HG03039 (cell line): Measurements from ENCODE around the gene BRD2.
A peak's percentile ranks its signal among the peaks of the same experiment; 100 is the strongest.

Source experiments
- ATAC-seq: cut with Tn5 transposase; IDR thresholded peaks from one replicate; pipeline ENCODE4 v1.9.1; 2021; ENCODE audit warnings: mild to moderate bottlenecking, moderate library complexity; ENCODE audit not compliant: unreplicated experiment

The BRD2 gene

DNA sequence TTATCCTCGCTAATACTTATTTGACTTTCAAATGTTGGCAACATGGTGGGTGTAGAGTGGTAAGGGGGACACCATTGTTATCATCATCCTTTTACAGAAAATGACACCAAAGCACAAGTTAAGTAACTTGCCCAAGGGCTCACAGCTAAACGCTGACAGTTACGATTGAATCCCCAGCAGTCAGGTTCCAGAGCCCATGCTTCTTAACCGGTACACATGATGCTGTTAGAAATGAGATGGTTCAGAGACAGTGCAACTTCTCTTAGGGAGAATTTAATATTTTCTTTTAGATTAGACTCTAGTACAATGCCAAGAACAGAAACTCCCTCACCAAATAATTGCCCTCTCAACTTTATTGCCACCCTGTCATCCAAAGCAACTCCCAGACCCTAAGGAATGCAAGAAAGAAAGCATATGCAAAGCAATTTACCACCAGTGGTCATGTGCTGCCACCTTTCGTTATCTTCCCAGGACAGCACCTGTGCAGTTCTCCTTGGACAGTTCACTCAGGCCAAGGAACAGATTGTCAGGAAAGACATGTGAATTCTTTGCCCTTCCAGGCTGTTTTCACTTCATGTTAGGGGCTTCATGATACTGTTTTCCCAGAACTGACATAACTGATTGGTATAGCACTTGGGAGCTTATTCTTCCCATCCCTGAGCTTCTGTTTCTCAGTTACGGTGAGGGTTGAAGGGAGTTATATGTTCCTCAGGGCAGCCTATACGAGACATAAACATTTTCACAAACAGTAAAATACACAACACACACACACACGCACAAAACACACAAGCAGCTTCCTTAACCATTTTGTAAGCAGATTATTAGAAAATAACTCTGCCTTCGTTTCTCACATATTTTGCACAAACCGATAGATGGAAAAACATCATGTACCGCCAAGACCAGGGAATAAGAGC lies 20.6 kb upstream of the BRD2 start:
- no peak for ATAC-seq

DNA sequence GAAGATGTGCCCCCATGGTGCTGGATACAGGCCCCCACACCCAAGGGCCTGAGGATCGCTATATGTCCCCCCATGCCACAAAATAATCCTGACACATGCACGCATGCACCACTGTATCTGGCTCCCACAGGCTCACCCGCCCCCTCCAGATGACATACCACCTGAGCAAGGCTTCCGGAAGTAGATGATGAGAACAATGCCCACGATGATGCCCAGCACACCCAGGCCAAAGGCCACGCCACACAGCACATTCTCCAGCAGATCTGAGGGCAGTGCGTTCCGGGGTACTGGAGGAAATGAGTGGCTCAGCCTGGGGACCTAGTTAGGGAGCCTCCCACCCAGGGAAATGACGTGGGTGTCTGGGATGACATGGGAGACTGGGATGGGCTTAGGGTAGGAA lies 19.3 kb upstream of the BRD2 start:
- no peak for ATAC-seq

DNA sequence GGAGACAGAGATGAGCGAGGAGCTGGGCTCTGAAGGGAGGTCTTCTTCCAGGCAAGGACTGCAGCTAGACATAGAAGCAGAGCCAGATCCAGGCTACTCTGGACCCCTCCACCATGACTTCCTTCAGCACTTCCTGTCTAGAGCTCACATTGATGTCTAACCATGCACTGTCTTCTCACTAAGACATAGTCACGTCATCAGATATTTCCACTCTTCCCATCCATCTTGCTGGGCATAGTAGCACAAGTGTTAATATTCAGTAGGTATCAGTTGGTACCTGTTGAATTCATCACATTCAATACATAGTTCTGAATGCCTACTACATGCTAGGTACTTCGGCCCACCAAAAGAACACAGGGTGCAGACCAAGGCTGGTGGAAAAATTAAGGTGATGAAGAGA lies 18.4 kb upstream of the BRD2 start:
- ATAC-seq: no peak

DNA sequence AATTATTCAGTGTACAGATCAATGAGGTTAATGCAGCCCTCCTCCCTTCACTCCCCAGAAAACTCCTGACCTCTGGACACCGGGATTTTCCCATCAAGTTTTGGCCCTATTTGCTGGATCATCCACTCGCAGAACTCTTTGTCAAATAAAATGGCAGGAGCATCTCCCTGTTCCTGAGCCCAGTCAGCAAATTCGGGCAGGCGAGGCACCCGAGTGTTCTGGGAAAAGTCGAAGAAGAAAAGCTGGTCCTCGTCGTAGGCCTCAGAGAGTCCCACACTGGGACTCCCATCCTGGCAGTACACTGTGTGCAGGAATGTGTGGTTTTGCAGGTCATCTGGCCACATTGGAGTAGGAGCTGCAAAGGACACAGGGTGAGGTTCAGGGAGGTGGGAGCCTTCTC lies 17.9 kb upstream of the BRD2 start:
- no peak for ATAC-seq

DNA sequence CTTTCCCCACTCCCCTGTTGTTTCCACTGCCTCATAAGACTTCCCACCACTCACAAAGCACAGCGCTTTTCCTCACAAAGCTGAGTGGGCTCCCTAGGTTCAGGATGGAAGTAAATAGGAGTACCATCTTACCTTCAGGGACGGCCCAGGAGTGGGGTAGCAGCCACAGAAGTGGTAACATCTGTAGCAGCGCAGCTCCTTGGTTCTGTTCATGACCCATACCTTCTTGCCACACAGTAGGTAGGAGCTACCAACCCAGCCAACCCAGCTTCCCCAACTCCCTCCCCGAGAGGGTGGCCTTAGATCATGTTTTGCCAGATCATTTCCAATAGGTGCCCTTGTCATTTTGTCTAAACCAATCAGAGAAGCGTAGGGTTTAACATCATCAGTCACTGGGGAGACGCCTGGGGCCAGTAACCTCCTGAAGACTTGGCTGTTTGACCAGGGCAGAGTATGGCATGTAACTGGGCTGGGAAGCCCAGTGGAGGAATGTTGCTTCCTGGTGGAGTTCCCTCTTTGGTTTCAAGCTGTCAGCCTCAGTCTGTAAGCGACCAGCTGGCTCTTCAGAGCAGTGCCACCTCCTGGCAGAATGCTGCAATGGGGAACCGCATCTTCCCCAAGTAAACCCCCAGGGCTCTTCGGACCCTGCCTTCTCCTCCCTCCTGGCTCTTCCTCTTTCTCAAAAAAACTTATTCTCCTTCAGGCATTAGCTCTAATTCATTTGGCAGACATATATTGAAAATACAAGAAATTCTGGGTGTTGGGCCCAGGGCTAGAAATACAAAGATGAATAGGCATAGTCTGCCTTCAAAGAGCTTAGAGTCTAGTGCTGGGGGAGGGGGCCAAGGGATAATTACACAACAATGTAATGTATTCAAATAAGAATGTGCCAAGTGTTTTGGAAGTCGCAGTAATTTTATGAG lies 15.3 kb upstream of the BRD2 start, which contains the start of gene HLA-DMA:
HLA-DMA (minus strand) TSS at position 281 of the 923 bp plus-strand sequence; CDS start at position 220, 61 bp downstream.
- ATAC-seq: peak; percentile 75

DNA sequence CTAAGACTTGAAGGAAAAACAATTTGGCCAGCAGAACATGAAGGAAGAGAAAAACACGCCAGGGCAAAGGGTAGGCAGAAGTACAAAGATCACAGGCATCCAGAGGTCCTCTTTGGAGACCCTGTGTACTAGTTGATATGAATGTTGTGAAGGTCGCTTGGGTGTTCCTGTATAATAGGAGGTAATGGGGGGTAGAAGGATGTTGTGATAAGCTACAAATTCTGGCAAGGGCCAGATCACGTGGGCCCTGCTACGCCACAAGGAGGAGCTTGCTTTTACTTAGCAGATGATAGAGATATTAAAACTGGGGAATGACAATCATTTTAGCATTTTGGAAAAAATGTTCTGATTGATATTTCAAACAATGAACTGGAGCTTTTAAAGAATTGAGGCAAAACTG lies 14.6 kb upstream of the BRD2 start:
- ATAC-seq: no peak

DNA sequence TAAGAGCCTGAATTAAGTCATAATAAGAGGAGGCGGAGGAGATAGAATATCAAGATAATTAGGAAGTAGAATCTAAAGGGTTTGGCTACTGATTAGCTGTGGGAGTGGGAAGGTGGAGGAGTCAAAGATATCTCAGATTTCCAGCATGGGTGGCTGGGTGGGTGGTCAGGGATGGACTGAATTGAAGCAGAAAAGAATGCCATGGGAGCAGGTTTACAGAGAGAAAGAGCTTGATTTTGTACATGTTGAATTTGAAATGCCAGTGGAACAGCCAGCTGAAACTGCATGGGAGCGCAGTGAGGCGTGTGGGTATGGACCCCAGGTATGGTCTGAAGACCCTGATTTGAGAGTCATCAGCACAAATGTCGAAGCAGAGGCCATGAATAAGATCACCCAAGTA lies 14.1 kb upstream of the BRD2 start:
- ATAC-seq: no peak

DNA sequence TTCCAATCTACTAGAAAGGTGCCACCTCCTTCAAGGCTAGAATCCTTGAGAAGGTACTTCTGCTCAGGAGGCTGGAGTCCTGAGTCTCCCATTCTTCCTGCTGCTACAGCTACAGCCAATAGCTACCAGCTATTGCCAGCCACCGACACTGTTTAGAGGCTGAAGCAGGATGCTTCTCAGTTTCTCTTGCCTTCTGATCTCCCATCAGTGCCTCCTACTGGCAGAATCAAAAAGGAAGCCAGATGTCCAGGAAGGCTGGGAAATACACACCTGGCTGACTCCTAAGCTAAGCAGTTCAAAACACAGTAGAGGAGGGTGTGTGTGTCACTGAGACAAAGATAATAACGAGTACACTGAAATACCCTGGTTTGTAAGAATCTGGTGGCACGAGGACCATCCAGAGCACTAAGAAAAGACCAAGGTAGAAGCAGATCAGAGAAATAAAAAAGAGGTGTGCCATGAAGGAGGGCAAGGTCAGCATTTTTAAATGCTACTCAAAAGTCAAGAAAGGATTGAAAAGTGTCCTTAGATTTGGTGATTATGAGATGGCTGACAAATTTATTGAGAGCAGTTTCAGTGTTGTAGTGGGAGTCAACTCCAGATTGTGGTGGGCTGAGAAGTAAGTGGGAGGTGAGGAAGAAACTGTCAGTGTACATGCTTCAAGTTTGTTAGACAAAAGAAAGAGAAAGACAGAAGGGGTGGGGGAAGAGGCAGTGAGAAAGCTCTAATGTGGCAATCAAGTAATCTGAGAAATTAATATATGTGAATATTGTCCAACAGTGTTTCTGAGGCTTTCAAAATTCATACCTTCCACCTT lies 13.2 kb upstream of the BRD2 start:
- no peak for ATAC-seq

DNA sequence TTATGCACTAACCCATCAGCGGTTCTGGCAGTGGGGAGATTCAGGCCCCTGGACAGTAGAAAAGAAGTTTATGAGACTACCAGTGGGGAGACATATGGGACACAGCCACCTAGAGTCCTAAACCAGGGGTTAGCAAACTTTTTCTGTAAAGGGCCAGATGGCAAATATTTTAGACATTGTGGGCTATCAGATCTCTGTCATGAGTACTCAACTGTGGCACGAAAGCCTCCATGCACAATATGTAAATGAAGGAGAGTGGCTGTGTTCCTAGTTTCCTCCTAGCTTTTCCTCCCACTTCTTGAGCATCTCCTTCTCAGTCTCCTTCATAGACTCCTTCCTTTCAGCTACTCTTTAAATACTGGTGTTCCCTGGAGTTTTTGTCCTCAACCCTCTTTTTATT lies 12.2 kb upstream of the BRD2 start:
- ATAC-seq: no peak

DNA sequence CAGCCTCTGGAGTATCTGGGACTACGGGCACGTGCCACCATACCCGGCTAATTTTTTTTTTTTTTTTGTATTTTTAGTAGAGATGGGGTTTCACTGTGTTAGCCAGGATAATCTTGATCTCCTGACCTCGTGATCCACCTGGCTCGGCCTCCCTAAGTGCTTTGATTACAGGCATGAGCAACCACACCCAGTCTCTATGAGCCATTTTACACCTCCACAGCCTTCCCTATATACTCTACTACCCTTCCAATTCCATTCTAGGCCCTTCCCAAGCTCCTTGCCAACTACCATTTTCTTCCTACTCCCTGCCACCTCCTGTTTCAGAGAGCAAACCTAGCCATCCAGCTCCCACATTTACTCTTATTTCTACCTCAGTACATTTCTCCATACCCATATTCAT lies 7.8 kb upstream of the BRD2 start:
- ATAC-seq: no peak

DNA sequence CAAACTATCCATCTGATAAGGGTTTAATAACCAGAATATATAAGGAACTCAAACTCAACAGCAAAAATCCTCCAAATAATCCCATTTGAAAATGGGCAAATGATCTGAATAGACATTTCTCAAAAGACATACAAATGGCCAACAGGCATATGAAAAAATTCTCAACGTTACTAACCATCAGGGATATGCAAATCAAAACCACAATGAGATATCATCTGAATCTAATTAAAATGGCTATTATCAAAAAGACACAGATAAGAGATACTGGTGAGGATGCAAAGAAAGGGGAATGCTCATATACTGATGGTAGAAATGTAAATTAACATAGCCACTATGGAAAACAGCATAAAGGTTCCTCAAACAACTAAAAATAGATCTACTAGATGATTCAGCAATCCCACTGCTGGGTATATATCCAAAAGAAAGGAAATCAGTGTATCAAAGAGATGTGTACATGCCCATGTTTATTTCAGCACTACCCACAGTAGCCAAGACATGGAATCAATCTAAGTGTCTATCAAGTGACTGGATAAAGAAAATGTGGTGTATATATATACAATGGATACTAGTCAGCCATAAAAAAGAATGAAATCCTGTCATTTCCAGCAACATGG lies 6.1 kb upstream of the BRD2 start:
- ATAC-seq: no peak

DNA sequence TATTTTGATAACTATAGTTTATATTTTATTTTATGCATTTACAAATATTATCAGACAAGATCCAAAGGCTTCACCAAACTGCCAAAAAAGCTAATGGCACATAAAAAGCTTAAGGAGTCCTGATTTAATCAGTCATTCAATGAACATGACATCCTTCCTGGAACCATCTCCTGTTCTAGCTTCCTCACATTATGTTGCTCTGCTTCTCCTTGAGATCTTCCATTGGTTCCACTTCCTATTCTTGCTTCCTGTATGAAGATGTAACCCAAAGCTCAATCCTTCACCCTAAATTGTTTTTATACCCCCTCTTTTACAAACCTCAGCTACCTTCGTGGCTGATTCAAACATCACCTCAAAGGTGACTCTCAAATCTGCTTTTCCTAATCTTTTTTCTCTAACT lies 4.5 kb upstream of the BRD2 start:
- ATAC-seq: no peak

DNA sequence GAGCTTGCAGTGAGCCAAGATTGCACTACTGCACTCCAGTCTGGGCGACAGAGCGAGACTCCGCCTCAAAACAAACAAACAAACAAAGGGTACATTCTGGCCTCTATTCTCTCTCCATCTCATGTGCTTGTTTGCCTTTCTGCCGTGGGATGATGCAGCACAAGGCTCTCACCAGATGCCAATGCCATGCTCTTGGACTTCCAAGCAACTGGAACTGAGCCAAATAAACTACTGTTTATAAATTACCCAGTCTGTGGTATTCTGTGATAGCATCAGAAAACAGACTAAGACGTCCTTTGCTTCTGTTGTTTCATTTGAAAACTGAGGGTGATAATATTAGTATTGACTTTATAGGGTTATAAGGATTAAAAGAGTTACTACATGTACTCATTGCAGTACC lies 3.6 kb upstream of the BRD2 start:
- no peak for ATAC-seq

DNA sequence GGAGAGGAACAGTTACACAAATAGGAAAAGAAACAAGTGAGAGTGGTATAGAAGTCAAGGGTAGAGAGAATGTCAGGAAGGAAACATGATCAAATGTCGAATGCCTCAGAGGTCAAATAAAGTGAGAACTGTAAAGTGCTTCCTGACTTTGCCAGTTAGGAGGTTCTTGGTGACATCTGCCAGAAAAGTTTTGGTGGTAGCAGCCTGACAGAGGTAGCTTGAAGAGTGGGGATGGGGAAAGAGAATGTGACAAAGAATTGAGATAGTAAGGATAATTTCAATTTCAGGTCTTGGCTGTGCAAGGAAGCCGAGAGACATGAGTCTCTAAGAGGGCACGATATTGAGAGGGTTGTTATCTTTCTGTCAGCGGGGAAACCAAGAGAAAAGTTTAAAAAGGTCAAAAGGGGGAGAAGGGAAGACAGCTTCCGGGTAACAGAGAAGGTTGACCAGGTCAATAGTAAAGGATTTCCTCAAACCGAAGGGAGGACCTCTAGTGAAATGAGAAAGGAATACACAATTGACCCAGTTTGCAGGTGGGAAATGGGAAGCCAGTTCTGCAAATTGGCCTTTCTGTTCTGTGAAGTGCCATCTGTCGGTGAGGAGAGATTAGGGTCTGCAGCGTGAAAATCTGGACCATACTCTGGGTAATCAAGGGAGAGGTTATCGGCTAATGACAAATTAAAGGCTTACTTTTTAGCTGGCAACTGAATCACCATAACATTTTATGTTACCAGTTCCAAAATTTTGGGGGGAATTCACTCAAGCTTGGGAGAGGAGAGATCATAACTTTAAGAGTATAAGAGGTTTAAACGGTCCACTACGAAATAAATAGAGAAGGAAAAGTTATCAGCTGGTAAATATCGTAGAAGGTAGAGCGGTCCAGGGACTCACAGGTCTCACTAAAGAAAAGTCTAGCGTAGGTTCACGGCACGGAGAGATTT lies 973 bp upstream of the BRD2 start:
- ATAC-seq: no peak

DNA sequence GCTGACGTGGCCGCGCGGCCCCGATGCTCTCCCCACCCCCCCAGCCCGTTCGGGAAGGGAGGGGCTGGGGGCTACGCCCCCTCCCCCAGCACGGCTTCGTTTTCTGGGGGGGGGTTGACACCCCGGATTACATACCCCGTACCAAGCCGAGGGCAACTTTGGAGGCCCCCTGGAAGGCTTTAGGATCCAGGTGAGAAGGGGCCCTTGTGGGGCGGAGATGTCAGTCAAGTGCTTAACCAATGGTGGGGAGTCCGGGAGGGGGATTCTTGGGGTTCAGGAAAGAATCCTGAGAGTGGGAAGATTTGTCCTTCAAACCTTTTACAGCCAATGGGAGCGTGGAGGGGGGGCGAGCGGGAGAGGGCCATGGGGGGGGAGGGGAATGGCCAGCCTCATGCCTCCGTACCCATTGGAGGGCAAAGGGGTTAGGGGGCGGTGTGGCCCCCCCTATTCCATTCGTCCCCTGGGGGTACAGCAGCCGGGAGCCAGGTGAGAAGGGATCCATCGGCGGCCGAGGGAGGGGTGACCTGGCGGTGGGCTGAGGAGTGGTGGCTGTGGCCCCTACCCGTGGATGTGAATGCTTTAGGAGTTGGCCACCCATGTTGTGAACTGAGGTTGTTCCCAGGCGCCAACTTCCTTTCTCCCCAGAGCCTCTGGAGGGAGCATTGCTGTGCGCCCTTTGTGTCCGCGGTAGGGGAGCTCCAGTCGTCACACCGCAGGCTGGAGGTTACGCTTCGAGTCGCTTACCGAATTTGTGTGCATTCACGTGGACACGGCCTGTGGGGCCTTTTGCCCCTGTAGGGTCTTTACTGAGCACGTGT lies 682 bp downstream of the BRD2 start:
- no peak for ATAC-seq

DNA sequence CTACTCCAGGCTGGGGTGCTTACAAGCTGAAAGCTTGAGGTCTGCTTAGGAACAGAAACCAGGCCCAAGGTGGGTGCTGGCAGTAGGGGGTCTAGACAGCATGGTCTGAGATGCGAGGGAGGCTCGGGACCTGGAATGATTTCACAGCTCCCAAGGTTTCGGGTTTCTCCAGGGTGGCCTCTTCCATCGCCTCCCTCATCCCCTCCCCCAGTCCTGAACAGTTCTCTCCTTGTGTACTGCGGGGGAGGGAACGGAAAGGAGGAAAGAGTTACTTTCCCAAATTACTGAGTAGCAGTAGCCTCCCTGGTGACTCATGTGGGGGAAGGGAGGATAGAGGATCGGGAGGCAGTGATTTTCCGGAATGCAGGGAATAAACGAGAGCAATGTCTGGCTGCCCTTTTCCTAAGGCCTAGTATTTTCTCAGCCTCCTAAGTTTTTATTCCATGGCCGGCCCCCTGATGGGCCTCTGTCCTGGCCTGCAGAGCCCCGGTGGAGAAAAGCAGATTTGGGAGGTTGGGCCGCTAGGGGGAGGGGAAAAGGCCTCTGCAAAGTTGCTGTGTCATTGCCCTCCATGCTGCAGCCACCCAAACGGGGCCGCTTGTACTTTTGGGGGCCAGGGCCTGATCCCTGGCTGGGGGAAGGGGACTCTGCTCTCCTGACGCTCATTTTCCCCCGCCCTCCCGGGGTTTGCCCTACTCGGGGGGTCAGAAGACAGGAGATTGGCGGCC lies 1.5 kb downstream of the BRD2 start:
- ATAC-seq: no peak

DNA sequence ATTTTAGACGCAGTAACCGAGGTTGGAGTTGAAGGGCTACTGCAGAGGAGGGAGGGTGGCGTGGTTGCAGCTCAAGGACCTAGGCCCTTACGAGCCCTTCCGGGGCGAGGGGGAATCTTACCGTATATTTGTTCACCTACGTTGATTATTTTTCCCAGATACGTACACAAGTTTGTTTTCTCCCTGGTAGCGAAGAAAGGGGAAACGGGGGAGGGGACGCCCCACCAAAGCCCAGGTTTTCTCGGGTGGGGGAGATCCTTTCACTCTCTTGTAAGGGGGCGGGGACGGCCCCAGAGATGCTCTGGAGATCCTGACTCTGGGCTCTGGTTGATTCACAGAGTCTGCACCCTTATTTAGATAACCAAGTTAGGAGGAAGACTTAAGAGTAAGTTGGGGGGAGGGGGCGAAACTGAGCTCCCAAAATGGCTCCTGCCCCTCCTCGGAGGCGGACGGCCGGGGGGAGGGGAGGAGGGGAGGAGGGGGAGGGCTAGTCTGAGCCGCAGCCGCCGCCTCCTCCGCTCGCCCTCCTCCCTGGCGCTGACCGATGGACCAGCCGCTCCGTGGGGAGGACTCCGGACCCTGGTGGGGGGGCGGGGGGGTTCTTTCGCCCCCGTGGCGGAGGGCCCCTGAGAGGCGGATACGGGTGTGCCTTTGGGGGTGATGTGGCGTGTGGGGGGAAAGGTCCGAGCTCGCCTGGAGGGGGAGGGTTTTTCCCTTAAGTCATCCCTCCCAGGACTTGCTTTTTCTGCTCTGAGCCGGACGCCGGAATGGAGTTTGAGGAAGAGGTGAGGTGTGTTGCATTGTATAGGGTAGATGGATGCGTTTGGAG lies 2.2 kb downstream of the BRD2 start:
- no peak for ATAC-seq
